Measurements from ENCODE around the gene RBP3.

- TF ChIP-seq CTCF (conservative IDR thresholded peaks at IDR 0.05 in 1 of 2, IDR thresholded peaks at IDR 0.05 in 1 of 2; ENCODE audit: low read depth in 1 of 2, low read length in 2 of 2) (no peak), EZH2 (IDR thresholded peaks at IDR 0.05; ENCODE audit: low read length, missing control alignments) (no peak)
Measured at GRCh38 chr10:47370015-47370767, 22.0 kb downstream of the RBP3 start.

Data from fibroblast of lung (primary cell).